Loucy (cell line): ENCODE data around the gene SIRT7.

ENCODE experiments used
- EZH2phosphoT487 ChIP-seq: fragments of 200-600 bp; IDR thresholded peaks from 2 replicates; pipeline ENCODE4 v1.6.1; 2018; ENCODE audit warnings: antibody characterized with exemption, mild to moderate bottlenecking, moderate library complexity, borderline replicate concordance
- TF ChIP-seq, protein P1 (sequence below): fragments of 200-600 bp; sonication (generic); conservative IDR thresholded peaks from 2 replicates; pipeline ENCODE4 v1.5.1; 2014; ENCODE audit warnings: mild to moderate bottlenecking, antibody characterized with exemption, low read length

DNA sequence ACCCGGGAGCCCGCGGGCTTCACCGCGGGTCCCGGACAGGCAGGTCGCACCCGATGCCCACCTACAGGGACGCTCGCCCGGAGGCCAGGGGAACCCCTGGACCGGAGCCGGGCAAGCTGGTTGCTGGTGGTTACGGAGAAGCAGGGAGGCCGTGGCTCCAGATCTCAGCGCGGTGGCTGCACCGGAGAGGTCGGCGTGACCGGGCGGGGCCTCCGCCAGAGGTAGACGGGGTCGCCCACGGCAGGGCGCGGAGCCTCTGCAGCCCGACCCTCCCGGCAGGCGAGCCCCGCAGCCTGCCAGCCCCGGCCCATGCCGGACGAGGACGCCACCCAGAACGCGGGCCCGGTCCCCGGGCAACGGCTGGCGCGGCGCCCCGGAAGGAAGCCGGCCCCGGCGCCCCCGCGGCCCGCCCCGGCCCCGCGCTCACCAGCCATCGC is 7.1 kb downstream of the SIRT7 start:
- TF ChIP-seq, protein P1, sequence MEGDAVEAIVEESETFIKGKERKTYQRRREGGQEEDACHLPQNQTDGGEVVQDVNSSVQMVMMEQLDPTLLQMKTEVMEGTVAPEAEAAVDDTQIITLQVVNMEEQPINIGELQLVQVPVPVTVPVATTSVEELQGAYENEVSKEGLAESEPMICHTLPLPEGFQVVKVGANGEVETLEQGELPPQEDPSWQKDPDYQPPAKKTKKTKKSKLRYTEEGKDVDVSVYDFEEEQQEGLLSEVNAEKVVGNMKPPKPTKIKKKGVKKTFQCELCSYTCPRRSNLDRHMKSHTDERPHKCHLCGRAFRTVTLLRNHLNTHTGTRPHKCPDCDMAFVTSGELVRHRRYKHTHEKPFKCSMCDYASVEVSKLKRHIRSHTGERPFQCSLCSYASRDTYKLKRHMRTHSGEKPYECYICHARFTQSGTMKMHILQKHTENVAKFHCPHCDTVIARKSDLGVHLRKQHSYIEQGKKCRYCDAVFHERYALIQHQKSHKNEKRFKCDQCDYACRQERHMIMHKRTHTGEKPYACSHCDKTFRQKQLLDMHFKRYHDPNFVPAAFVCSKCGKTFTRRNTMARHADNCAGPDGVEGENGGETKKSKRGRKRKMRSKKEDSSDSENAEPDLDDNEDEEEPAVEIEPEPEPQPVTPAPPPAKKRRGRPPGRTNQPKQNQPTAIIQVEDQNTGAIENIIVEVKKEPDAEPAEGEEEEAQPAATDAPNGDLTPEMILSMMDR, result no peak
- no peak for TF ChIP-seq EZH2phosphoT487
